Gastrocnemius medialis (tissue), 4 donors: ENCODE data around the gene PIK3R3.

Experiments
- POLR2A ChIP-seq, 2 donors: fragments of 450-650 bp; IDR thresholded peaks; one replicate each; pipeline ENCODE4 v1.6.1; 2017; ENCODE audit warnings: antibody characterized with exemption in 2 of 2, mild to moderate bottlenecking in 2 of 2, moderate library complexity in 2 of 2
- TF ChIP-seq, protein P1 (sequence below), 5 experiments: fragments of 450-650 bp in 3 of 5; fragments of 200-600 bp in 2 of 5; sonication (generic) in 2 of 5; IDR thresholded peaks in 4 of 5; conservative IDR thresholded peaks in 1 of 5; 1 replicate in 4 of 5; 2 replicates in 1 of 5; pipeline ENCODE4 v1.5.1; 2016 to 2019; ENCODE audit warnings: antibody characterized with exemption in 5 of 5, mild to moderate bottlenecking in 3 of 5, moderate library complexity in 3 of 5

DNA sequence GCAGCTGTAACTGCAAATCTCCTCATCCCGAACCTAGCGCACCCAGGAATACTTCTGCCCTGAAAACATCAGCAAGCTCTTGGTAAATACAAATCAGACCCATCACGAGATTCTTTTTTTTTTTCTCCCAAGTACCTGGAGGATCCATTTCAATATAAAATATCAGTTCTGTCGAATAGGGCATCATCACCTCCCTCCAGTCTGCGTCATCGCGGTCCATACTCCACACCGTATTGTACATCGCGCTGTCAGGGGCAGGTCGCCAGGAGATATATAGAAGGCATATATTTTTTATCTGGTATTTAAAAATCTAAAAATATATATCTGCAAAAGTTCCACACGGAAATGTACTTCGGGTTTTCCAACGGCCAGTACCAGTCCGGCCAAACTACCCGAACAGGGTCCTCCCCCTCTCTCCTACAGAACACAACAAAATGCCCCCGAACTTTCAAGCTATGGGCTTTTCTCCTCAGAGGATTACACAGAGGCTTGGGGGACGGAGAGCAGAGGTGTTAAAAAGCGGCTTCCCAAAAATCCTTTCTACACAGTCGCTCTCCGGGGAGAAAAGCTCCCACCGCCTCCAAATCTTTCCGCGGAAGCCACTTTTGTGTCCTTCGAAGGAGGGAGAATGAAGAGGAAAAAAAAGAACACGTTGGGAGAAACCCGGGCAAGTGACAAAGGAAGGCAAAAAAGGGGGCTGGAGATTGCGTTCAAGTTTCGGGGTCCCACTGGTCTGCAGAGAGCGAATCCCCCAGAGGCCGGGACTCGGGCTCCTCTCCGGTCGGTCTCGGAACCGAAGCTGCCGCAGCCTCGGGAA lies 509 bp downstream of the PIK3R3 start:
- TF ChIP-seq, protein P1, sequence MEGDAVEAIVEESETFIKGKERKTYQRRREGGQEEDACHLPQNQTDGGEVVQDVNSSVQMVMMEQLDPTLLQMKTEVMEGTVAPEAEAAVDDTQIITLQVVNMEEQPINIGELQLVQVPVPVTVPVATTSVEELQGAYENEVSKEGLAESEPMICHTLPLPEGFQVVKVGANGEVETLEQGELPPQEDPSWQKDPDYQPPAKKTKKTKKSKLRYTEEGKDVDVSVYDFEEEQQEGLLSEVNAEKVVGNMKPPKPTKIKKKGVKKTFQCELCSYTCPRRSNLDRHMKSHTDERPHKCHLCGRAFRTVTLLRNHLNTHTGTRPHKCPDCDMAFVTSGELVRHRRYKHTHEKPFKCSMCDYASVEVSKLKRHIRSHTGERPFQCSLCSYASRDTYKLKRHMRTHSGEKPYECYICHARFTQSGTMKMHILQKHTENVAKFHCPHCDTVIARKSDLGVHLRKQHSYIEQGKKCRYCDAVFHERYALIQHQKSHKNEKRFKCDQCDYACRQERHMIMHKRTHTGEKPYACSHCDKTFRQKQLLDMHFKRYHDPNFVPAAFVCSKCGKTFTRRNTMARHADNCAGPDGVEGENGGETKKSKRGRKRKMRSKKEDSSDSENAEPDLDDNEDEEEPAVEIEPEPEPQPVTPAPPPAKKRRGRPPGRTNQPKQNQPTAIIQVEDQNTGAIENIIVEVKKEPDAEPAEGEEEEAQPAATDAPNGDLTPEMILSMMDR (IDR thresholded peaks at IDR 0.05 in 4 of 5, conservative IDR thresholded peaks at IDR 0.05 in 1 of 5): no peak
- TF ChIP-seq POLR2A (IDR thresholded peaks at IDR 0.05): no peak
